Endothelial cell (in vitro differentiated cells): ENCODE data around the gene PDS5B. TPM values are rescaled to one million over a fixed set of nuclear protein-coding genes. Genes with fewer than 3 reads are reported as not detected.
A peak's percentile ranks its signal among the peaks of the same experiment; 100 is the strongest.

Experiments
- DNase-seq: peaks from one replicate; pipeline ENCODE4 v3.0.0; 2021; ENCODE audit warnings: low spot score
- H3K27ac Mint-ChIP-seq: one replicate; pipeline ENCODE4 v1.8.0; 2021; ENCODE audit warnings: mixed read lengths, inconsistent platforms; ENCODE audit not compliant: unreplicated experiment
- H3K27me3 Mint-ChIP-seq: one replicate; pipeline ENCODE4 v1.8.0; 2021; ENCODE audit warnings: mild to moderate bottlenecking, moderate library complexity, mixed read lengths, inconsistent platforms; ENCODE audit not compliant: unreplicated experiment
- H3K36me3 Mint-ChIP-seq: one replicate; pipeline ENCODE4 v1.8.0; 2021; ENCODE audit warnings: mild to moderate bottlenecking, low read depth, mixed read lengths, inconsistent platforms; ENCODE audit not compliant: unreplicated experiment
- H3K4me1 Mint-ChIP-seq: one replicate; pipeline ENCODE4 v1.8.0; 2021; ENCODE audit warnings: mild to moderate bottlenecking, mixed read lengths, inconsistent platforms; ENCODE audit not compliant: unreplicated experiment
- H3K4me3 Mint-ChIP-seq: one replicate; pipeline ENCODE4 v1.8.0; 2021; ENCODE audit warnings: mild to moderate bottlenecking, mixed read lengths, inconsistent platforms; ENCODE audit not compliant: unreplicated experiment
- H3K9me3 Mint-ChIP-seq: one replicate; pipeline ENCODE4 v1.8.0; 2021; ENCODE audit warnings: mixed read lengths, inconsistent platforms; ENCODE audit not compliant: unreplicated experiment
- CTCF ChIP-seq: fragments of 200-600 bp; sonication (generic); IDR thresholded peaks from one replicate; pipeline ENCODE4 v1.5.0; 2021; ENCODE audit warnings: antibody characterized with exemption; ENCODE audit not compliant: unreplicated experiment
- total RNA-seq: library from RNA; stranded (reverse); fragmentation: NEBNext Ultra II Directional; extraction: Animal tissue kit (Norgen Biotek cat#: 25700); gene quantifications from one replicate; pipeline ENCODE4 v1.2.1, GENCODE V29; 2021; ENCODE audit not compliant: unreplicated experiment

The PDS5B gene
- total RNA-seq, 1 donor from 2014 or later = 72.3 TPM

GRCh38 chr13:32632343-32632909 is 46.2 kb downstream of the PDS5B start:
- no peaks in the 10 kb centered on the region for H3K36me3 Mint-ChIP-seq
- H3K4me3 Mint-ChIP-seq = no peak overlapping the region
- no peaks in the 10 kb centered on the region for H3K27me3 Mint-ChIP-seq
- peaks cover 31% of the 10 kb centered on the region for H3K4me1 Mint-ChIP-seq
- no peak overlapping the region for H3K27ac Mint-ChIP-seq
- H3K9me3 Mint-ChIP-seq = no peaks in the 10 kb centered on the region
- no peak for DNase-seq
- TF ChIP-seq CTCF = no peak

GRCh38 chr13:32636711-32637110 is 50.5 kb downstream of the PDS5B start:
- no peak overlapping the region for H3K27ac Mint-ChIP-seq
- H3K36me3 Mint-ChIP-seq = no peaks in the 10 kb centered on the region
- TF ChIP-seq CTCF = no peak
- no peaks in the 10 kb centered on the region for H3K9me3 Mint-ChIP-seq
- peaks cover 32% of the 10 kb centered on the region for H3K4me1 Mint-ChIP-seq
- DNase-seq = no peak
- no peaks in the 10 kb centered on the region for H3K27me3 Mint-ChIP-seq
- no peak overlapping the region for H3K4me3 Mint-ChIP-seq

- no peak for TF ChIP-seq CTCF
- Mint-ChIP-seq H3K27ac (no peak overlapping the region), H3K27me3 (peaks cover 1% of the 10 kb centered on the region), H3K4me3 (no peak overlapping the region), H3K9me3 (no peaks in the 10 kb centered on the region), H3K36me3 (no peaks in the 10 kb centered on the region), H3K4me1 (peaks cover 42% of the 10 kb centered on the region)
- no peak for DNase-seq
These were observed 52.5 kb downstream of the PDS5B start for GRCh38 chr13:32638739-32639138.

GRCh38 chr13:32639502-32640105 is 53.4 kb downstream of the PDS5B start:
- Mint-ChIP-seq H3K27ac (no peak overlapping the region), H3K9me3 (no peaks in the 10 kb centered on the region), H3K4me3 (no peak overlapping the region), H3K4me1 (peaks cover 41% of the 10 kb centered on the region), H3K36me3 (no peaks in the 10 kb centered on the region), H3K27me3 (peaks cover 3% of the 10 kb centered on the region)
- TF ChIP-seq CTCF = peak; percentile 75
- peak; percentile 26 for DNase-seq

GRCh38 chr13:32642316-32642715 is 56.1 kb downstream of the PDS5B start:
- TF ChIP-seq CTCF = no peak
- H3K4me3 Mint-ChIP-seq = peak overlapping the region; percentile 27
- H3K9me3 Mint-ChIP-seq = no peaks in the 10 kb centered on the region
- H3K36me3 Mint-ChIP-seq = no peaks in the 10 kb centered on the region
- H3K27ac Mint-ChIP-seq = peak overlapping the region; percentile 92
- peaks cover 3% of the 10 kb centered on the region for H3K27me3 Mint-ChIP-seq
- H3K4me1 Mint-ChIP-seq = peaks cover 50% of the 10 kb centered on the region
- DNase-seq = no peak
